ENCODE measurements around the gene MEIS1.

DNA sequence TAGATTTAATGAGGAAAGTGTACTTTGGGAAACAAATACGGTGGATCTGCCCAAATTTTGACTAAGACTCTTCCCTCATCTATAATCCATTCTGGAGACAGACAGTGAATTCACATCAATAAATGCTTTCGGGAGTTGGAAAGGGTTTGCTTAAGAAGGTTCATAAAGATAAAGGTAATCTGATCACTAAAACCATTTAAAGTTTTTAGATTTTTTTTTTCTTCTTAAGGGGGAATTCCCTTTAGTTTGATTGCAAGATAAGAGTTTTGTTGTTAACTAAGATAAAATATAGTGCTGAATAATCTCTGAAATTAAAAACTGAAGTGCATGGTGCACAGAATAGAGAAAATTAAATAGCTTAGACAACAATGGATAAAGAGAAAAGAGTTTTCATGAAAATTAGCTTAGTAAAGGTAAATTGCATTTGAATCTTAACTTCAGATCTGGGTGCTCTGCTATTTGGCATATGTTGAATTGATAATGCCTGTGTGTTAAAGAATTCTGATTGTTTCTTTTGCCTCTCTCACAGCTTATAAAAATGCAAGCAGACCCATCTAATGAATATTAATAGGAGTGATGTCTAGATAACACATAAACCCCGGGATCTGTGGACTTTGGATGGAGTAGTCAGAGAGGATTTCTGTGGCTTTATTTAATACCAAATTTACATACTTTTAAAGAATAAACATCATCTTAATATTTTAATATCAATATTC, 100.8 kb downstream of the MEIS1 start:
- TF ChIP-seq, protein P1, sequence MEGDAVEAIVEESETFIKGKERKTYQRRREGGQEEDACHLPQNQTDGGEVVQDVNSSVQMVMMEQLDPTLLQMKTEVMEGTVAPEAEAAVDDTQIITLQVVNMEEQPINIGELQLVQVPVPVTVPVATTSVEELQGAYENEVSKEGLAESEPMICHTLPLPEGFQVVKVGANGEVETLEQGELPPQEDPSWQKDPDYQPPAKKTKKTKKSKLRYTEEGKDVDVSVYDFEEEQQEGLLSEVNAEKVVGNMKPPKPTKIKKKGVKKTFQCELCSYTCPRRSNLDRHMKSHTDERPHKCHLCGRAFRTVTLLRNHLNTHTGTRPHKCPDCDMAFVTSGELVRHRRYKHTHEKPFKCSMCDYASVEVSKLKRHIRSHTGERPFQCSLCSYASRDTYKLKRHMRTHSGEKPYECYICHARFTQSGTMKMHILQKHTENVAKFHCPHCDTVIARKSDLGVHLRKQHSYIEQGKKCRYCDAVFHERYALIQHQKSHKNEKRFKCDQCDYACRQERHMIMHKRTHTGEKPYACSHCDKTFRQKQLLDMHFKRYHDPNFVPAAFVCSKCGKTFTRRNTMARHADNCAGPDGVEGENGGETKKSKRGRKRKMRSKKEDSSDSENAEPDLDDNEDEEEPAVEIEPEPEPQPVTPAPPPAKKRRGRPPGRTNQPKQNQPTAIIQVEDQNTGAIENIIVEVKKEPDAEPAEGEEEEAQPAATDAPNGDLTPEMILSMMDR (conservative IDR thresholded peaks at IDR 0.05 in 1 of 2, IDR thresholded peaks at IDR 0.05 in 1 of 2; ENCODE audit: low read depth in 1 of 2, low read length in 2 of 2): no peak
- TF ChIP-seq EZH2 (IDR thresholded peaks at IDR 0.05; ENCODE audit: low read length, missing control alignments): no peak
